HEK293 (cell line): ENCODE data around the gene APOB.

Experiments used
- CTCF ChIA-PET: fragments of 350-600 bp; formaldehyde crosslinking; extraction: SDS; loops from one replicate; lab custom pipeline; 2021; ENCODE audit warnings: antibody characterized with exemption; lab: Yijun Ruan, JAX
- POLR2A ChIA-PET: fragments of 300-600 bp; formaldehyde crosslinking; extraction: SDS; loops from one replicate; lab custom pipeline; 2020; ENCODE audit warnings: antibody characterized with exemption, inconsistent platforms; lab: Yijun Ruan, JAX
- H3K27ac ChIP-seq: fragments of 200-500 bp; sonication (Bioruptor generic); 2 replicates; pipeline ENCODE4 v1.5.1; 2014; ENCODE audit warnings: low read depth, low read length, control low read depth, inconsistent platforms; ENCODE audit errors: extremely low read depth
- H3K36me3 ChIP-seq, 2 experiments: fragments of 200-500 bp in 1 of 2; sonication (Bioruptor generic) in 1 of 2; 1 replicate in 1 of 2; 2 replicates in 1 of 2; pipeline ENCODE4 v1.5.1; 2014 to 2017; ENCODE audit warnings: inconsistent platforms in 2 of 2, low read length in 2 of 2; ENCODE audit not compliant: control insufficient read depth in 2 of 2, insufficient read depth in 1 of 2
- H3K4me1 ChIP-seq: fragments of 200-500 bp; sonication (Bioruptor generic); 2 replicates; pipeline ENCODE4 v1.5.1; 2014; ENCODE audit warnings: mild to moderate bottlenecking, low read length, inconsistent platforms; ENCODE audit not compliant: control insufficient read depth, insufficient read depth
- H3K4me3 ChIP-seq: 2 replicates; pipeline ENCODE4 v1.5.1; 2011; ENCODE audit warnings: low read depth, mild to moderate bottlenecking, control low read depth, low read length, moderate library complexity
- H3K9me3 ChIP-seq: fragments of 200-500 bp; sonication (Bioruptor generic); 2 replicates; pipeline ENCODE4 v1.5.1; 2014; ENCODE audit warnings: low read depth, low read length, inconsistent platforms; ENCODE audit not compliant: control insufficient read depth, insufficient read depth
- HOXD13 ChIP-seq: sonication (generic); formaldehyde crosslinking; IDR thresholded peaks from 2 replicates; pipeline ENCODE4 v1.8.0; 2022; ENCODE audit warnings: missing genetic modification reagents, borderline replicate concordance
- MYNN ChIP-seq: fragments of 450-650 bp; formaldehyde crosslinking; IDR thresholded peaks from 2 replicates; pipeline ENCODE4 v1.5.1; 2016; ENCODE audit warnings: missing biosample characterization, missing genetic modification characterization, borderline replicate concordance
- MZF1 ChIP-seq: fragments of 450-650 bp; formaldehyde crosslinking; IDR thresholded peaks from 2 replicates; pipeline ENCODE4 v1.5.1; 2017; ENCODE audit warnings: missing biosample characterization, missing genetic modification characterization, borderline replicate concordance
- SP2 ChIP-seq: fragments of 450-650 bp; formaldehyde crosslinking; IDR thresholded peaks from 2 replicates; pipeline ENCODE4 v1.5.1; 2016; ENCODE audit warnings: missing biosample characterization, missing genetic modification characterization
- SP3 ChIP-seq: fragments of 450-650 bp; formaldehyde crosslinking; IDR thresholded peaks from 2 replicates; pipeline ENCODE4 v1.5.1; 2016; ENCODE audit warnings: missing biosample characterization, missing genetic modification characterization
- TCF7L2 ChIP-seq: IDR thresholded peaks from 2 replicates; pipeline ENCODE4 v1.6.1; 2011; ENCODE audit warnings: low read depth, mild to moderate bottlenecking, inconsistent platforms, low read length, moderate library complexity, borderline replicate concordance
- WT1 ChIP-seq: fragments of 450-650 bp; formaldehyde crosslinking; IDR thresholded peaks from 2 replicates; pipeline ENCODE4 v1.5.1; 2016; ENCODE audit warnings: missing biosample characterization, missing genetic modification characterization
- ZBTB21 ChIP-seq: fragments of 450-650 bp; formaldehyde crosslinking; IDR thresholded peaks from 2 replicates; pipeline ENCODE4 v1.5.1; 2017; ENCODE audit warnings: missing biosample characterization, missing genetic modification characterization
- ZNF121 ChIP-seq: fragments of 450-650 bp; formaldehyde crosslinking; IDR thresholded peaks from 2 replicates; pipeline ENCODE4 v1.5.1; 2016; ENCODE audit warnings: missing biosample characterization, missing genetic modification characterization
- ZNF221 ChIP-seq: fragments of 450-650 bp; formaldehyde crosslinking; IDR thresholded peaks from 2 replicates; pipeline ENCODE4 v1.5.1; 2017; ENCODE audit warnings: missing biosample characterization, missing genetic modification characterization, borderline replicate concordance
- ZNF23 ChIP-seq: fragments of 450-650 bp; formaldehyde crosslinking; IDR thresholded peaks from 2 replicates; pipeline ENCODE4 v1.5.1; 2016; ENCODE audit warnings: missing biosample characterization, missing genetic modification characterization, borderline replicate concordance
- ZNF292 ChIP-seq: fragments of 450-650 bp; formaldehyde crosslinking; IDR thresholded peaks from 2 replicates; pipeline ENCODE4 v1.5.1; 2016; ENCODE audit warnings: low read depth, missing biosample characterization, missing genetic modification characterization, borderline replicate concordance
- ZNF501 ChIP-seq: fragments of 450-650 bp; formaldehyde crosslinking; IDR thresholded peaks from 2 replicates; pipeline ENCODE4 v1.5.1; 2016; ENCODE audit warnings: missing biosample characterization, missing genetic modification characterization
- ZNF548 ChIP-seq: fragments of 450-650 bp; formaldehyde crosslinking; IDR thresholded peaks from 2 replicates; pipeline ENCODE4 v1.5.1; 2016; ENCODE audit warnings: missing biosample characterization, missing genetic modification characterization
- ZNF629 ChIP-seq: fragments of 450-650 bp; formaldehyde crosslinking; IDR thresholded peaks from 2 replicates; pipeline ENCODE4 v1.5.1; 2017; ENCODE audit warnings: missing biosample characterization, missing genetic modification characterization
- ZNF792 ChIP-seq: fragments of 450-650 bp; formaldehyde crosslinking; IDR thresholded peaks from 2 replicates; pipeline ENCODE4 v1.5.1; 2016; ENCODE audit warnings: missing biosample characterization, missing genetic modification characterization
- ZNF830 ChIP-seq: fragments of 450-650 bp; IDR thresholded peaks from 2 replicates; pipeline ENCODE4 v1.5.0; 2018; ENCODE audit warnings: missing biosample characterization, missing genetic modification characterization, low read depth, mild to moderate bottlenecking, moderate library complexity
- ZNF837 ChIP-seq: fragments of 450-650 bp; formaldehyde crosslinking; IDR thresholded peaks from 2 replicates; pipeline ENCODE4 v1.5.1; 2016; ENCODE audit warnings: missing biosample characterization, missing genetic modification characterization
- ZXDB ChIP-seq: fragments of 450-650 bp; formaldehyde crosslinking; IDR thresholded peaks from 2 replicates; pipeline ENCODE4 v1.5.1; 2016; ENCODE audit warnings: missing biosample characterization, missing genetic modification characterization
- TF ChIP-seq, protein P1 (sequence below): fragments of 450-650 bp; formaldehyde crosslinking; IDR thresholded peaks from 2 replicates; pipeline ENCODE4 v1.5.1; 2016; ENCODE audit warnings: missing biosample characterization, missing genetic modification characterization, borderline replicate concordance
- TF ChIP-seq, protein P2 (sequence below): fragments of 450-650 bp; formaldehyde crosslinking; IDR thresholded peaks from 2 replicates; pipeline ENCODE4 v1.5.1; 2016; ENCODE audit warnings: missing biosample characterization, missing genetic modification characterization, low read depth
- TF ChIP-seq, protein P3 (sequence below): fragments of 450-650 bp; formaldehyde crosslinking; IDR thresholded peaks from 2 replicates; pipeline ENCODE4 v1.5.1; 2016; ENCODE audit warnings: missing biosample characterization, missing genetic modification characterization

Gene APOB

DNA sequence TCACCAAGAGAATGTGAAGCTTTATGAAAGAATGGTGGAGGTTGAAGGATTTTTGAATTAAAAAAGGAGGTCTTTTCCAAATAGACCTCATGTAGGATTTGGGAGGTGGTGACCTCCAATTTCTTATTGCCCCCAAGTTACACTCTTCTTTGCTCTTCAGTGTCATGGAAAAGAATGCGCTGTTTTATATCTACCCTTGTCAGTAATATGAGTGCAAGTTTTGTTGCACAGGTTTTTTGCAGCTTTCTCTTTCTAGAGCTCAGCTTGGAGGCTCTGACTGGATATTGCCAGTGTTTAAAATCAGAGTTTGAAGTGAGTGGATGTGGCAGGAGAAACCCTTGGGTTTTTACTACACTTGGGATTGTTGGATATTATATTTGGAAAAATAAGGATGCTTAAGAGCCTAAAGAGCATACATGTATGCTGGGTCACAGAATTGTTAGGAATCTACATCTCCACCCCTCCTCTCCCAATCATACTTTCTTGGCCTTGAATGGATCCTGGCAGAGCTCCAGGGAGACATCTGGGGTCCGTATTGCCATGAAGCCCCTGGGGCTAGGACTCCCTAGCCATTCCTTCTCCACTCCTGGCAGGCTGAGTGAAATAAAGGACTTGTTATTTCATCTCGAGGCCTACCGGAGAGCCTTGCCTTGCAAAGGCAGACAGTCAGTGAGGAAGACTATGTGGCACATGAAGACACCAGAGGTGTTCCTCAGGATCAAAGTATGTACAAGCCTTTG, 43.8 kb downstream of the APOB start:
- no peak overlapping the region for H3K4me3 ChIP-seq
- no peaks in the 10 kb centered on the region for H3K36me3 ChIP-seq
- POLR2A ChIA-PET: no interaction called here
- no peak for TF ChIP-seq ZNF548
- TF ChIP-seq ZNF292 (tag by site-specific recombination): no peak
- no peak for TF ChIP-seq TCF7L2
- TF ChIP-seq ZNF837 (tag by site-specific recombination): no peak
- TF ChIP-seq ZNF629 (tag by site-specific recombination): no peak
- no peak for TF ChIP-seq SP2 (tag by site-specific recombination)
- TF ChIP-seq SP3 (tag by site-specific recombination): no peak
- TF ChIP-seq, protein P1, sequence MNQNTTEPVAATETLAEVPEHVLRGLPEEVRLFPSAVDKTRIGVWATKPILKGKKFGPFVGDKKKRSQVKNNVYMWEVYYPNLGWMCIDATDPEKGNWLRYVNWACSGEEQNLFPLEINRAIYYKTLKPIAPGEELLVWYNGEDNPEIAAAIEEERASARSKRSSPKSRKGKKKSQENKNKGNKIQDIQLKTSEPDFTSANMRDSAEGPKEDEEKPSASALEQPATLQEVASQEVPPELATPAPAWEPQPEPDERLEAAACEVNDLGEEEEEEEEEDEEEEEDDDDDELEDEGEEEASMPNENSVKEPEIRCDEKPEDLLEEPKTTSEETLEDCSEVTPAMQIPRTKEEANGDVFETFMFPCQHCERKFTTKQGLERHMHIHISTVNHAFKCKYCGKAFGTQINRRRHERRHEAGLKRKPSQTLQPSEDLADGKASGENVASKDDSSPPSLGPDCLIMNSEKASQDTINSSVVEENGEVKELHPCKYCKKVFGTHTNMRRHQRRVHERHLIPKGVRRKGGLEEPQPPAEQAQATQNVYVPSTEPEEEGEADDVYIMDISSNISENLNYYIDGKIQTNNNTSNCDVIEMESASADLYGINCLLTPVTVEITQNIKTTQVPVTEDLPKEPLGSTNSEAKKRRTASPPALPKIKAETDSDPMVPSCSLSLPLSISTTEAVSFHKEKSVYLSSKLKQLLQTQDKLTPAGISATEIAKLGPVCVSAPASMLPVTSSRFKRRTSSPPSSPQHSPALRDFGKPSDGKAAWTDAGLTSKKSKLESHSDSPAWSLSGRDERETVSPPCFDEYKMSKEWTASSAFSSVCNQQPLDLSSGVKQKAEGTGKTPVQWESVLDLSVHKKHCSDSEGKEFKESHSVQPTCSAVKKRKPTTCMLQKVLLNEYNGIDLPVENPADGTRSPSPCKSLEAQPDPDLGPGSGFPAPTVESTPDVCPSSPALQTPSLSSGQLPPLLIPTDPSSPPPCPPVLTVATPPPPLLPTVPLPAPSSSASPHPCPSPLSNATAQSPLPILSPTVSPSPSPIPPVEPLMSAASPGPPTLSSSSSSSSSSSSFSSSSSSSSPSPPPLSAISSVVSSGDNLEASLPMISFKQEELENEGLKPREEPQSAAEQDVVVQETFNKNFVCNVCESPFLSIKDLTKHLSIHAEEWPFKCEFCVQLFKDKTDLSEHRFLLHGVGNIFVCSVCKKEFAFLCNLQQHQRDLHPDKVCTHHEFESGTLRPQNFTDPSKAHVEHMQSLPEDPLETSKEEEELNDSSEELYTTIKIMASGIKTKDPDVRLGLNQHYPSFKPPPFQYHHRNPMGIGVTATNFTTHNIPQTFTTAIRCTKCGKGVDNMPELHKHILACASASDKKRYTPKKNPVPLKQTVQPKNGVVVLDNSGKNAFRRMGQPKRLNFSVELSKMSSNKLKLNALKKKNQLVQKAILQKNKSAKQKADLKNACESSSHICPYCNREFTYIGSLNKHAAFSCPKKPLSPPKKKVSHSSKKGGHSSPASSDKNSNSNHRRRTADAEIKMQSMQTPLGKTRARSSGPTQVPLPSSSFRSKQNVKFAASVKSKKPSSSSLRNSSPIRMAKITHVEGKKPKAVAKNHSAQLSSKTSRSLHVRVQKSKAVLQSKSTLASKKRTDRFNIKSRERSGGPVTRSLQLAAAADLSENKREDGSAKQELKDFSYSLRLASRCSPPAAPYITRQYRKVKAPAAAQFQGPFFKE (tag by site-specific recombination): no peak
- no peak for TF ChIP-seq HOXD13 (CRISPR knock-in tag)
- TF ChIP-seq, all 188 proteins: peak for 0
- H3K4me1 ChIP-seq: no peaks in the 10 kb centered on the region
- CTCF ChIA-PET: interaction anchor here (1.3 kb wide), 1 partner anchor 339 kb away, joined by 4 read pairs; no protein-coding TSS in a partner anchor
- H3K27ac ChIP-seq: no peak overlapping the region
- no peaks in the 10 kb centered on the region for H3K9me3 ChIP-seq

DNA sequence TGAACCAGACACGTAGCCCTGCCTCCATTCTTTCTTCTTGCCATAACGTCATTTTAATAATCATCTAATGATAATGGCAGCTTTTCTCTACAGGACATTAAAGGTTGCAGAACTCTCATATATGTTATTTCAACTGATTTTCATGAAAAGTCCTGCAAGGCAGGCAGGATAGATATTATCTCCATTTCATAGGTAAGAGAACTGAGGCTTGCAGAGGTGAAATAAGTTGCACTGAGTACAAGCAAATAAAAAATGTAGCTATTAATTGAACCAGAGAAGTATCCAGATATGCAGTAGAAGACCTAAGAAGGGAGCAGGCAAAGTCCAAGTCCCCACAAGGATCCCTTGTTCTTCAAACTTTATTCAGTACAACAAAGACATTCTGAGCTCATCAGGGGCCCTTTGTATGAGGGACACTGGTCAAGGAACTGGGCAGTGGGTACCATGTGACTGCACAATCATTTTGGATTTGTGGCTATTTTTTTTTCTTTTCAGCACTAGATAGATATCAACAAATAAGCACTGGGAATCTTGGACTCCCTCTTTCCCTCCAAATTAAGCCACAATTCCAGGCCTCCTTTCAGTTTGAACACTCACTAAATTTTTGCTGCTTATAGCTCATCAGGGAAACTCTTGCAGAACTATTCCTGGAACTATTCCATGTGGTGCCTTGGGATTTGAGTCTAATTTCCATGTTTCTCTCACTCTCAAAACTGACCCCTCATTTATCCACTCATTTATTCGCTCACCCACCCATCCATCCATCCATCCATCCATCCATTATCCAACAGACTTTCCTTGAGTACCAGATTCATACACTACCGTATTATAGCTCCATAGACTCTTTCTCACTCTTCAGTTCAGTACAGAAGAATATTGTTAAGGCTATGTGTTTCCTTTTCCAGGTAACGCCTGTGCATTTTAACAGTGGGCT, 44.6 kb downstream of the APOB start:
- H3K4me1 ChIP-seq: no peaks in the 10 kb centered on the region
- no peak for TF ChIP-seq MYNN
- no peak for TF ChIP-seq ZNF830 (tag by site-specific recombination)
- no peak for TF ChIP-seq WT1 (tag by site-specific recombination)
- TF ChIP-seq ZNF501 (tag by site-specific recombination): no peak
- TF ChIP-seq, protein P2, sequence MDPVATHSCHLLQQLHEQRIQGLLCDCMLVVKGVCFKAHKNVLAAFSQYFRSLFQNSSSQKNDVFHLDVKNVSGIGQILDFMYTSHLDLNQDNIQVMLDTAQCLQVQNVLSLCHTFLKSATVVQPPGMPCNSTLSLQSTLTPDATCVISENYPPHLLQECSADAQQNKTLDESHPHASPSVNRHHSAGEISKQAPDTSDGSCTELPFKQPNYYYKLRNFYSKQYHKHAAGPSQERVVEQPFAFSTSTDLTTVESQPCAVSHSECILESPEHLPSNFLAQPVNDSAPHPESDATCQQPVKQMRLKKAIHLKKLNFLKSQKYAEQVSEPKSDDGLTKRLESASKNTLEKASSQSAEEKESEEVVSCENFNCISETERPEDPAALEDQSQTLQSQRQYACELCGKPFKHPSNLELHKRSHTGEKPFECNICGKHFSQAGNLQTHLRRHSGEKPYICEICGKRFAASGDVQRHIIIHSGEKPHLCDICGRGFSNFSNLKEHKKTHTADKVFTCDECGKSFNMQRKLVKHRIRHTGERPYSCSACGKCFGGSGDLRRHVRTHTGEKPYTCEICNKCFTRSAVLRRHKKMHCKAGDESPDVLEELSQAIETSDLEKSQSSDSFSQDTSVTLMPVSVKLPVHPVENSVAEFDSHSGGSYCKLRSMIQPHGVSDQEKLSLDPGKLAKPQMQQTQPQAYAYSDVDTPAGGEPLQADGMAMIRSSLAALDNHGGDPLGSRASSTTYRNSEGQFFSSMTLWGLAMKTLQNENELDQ (tag by site-specific recombination): no peak
- TF ChIP-seq MZF1 (tag by site-specific recombination): no peak
- no peak for TF ChIP-seq ZNF221
- no peak for TF ChIP-seq ZBTB21 (tag by site-specific recombination)
- TF ChIP-seq, protein P3, sequence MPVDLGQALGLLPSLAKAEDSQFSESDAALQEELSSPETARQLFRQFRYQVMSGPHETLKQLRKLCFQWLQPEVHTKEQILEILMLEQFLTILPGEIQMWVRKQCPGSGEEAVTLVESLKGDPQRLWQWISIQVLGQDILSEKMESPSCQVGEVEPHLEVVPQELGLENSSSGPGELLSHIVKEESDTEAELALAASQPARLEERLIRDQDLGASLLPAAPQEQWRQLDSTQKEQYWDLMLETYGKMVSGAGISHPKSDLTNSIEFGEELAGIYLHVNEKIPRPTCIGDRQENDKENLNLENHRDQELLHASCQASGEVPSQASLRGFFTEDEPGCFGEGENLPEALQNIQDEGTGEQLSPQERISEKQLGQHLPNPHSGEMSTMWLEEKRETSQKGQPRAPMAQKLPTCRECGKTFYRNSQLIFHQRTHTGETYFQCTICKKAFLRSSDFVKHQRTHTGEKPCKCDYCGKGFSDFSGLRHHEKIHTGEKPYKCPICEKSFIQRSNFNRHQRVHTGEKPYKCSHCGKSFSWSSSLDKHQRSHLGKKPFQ (tag by site-specific recombination): no peak
- no peak for TF ChIP-seq ZNF121
- TF ChIP-seq ZNF23 (tag by site-specific recombination): no peak
- no peak for TF ChIP-seq ZNF792 (tag by site-specific recombination)
- TF ChIP-seq ZXDB: no peak
- no peak for TF ChIP-seq HOXD13 (CRISPR knock-in tag)
- no peaks in the 10 kb centered on the region for H3K36me3 ChIP-seq
- POLR2A ChIA-PET: no interaction called here
- CTCF ChIA-PET: interaction anchor here (0.6 to 1.3 kb wide), 3 partner anchors 218 to 338 kb away, joined by 4 to 5 read pairs (median 4); no protein-coding TSS in a partner anchor
- H3K4me3 ChIP-seq: no peak overlapping the region
- no peaks in the 10 kb centered on the region for H3K9me3 ChIP-seq
- no peak overlapping the region for H3K27ac ChIP-seq
